ENCODE results near the gene RUNX2.

DNA sequence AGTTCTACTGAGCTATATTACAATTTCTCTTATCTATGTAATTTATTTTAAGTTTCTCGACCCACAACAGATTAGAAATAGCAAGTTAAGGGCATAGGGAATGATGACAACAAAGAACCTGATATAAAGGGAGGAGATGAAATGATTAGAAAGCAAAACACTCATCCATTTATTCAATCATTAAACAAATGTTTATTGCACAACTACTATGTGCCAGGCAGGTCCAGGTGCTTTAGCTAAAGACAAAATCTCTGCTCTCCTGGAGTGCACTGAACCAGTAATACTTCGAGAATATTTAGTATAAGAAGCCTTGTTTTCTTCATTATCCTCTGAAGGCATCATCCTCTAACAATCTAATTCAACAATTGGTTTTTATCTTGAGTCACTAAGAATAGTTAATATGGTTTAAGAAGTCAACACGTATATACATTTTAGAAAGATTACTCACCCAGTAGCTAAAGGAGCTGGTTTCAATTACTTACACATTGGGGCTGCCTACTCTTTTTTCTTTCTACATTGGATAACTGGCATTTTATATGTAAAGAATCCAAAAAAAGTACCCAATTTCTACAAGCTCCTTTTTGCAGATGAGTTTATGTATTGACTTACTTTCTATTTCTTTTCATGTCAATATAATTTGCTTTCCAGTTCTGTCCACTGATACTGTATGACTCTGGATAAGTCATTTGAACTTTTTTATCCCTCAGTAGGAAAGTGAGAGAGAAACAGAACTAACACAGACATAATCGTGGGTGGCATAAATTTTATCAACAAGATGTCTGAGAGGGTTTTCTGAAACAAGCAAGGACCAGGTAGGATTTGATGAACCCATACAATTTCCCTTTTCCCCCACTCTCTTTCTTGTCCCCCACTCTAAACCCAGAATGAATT is 375.0 kb downstream of the RUNX2 start:
- TF ChIP-seq, protein P1, sequence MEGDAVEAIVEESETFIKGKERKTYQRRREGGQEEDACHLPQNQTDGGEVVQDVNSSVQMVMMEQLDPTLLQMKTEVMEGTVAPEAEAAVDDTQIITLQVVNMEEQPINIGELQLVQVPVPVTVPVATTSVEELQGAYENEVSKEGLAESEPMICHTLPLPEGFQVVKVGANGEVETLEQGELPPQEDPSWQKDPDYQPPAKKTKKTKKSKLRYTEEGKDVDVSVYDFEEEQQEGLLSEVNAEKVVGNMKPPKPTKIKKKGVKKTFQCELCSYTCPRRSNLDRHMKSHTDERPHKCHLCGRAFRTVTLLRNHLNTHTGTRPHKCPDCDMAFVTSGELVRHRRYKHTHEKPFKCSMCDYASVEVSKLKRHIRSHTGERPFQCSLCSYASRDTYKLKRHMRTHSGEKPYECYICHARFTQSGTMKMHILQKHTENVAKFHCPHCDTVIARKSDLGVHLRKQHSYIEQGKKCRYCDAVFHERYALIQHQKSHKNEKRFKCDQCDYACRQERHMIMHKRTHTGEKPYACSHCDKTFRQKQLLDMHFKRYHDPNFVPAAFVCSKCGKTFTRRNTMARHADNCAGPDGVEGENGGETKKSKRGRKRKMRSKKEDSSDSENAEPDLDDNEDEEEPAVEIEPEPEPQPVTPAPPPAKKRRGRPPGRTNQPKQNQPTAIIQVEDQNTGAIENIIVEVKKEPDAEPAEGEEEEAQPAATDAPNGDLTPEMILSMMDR (IDR thresholded peaks at IDR 0.05): no peak
- no peak for TF ChIP-seq POLR2A (IDR thresholded peaks at IDR 0.05)

Measured in uterus (tissue), 2 donors.